ENCODE measurements around the gene FA2H.

- no peak for TF ChIP-seq CTCF (IDR thresholded peaks at IDR 0.05)
- no peak for TF ChIP-seq POLR2A (IDR thresholded peaks at IDR 0.05)
These were observed 986 bp downstream of the FA2H start for GRCh38 chr16:74773446-74774222.

Data from right lobe of liver (tissue), 4 donors.